Measurements from ENCODE around the gene CD59.
"Not testable (repeated sequence)": the region's sequence is repeated elsewhere in the genome, so short reads cannot be mapped to it uniquely, and the experiment has no call there.

CD59 gene

GRCh38 chr11:33664827-33665226 lies 71.4 kb downstream of the CD59 start:
- FAIRE-seq: no peak

- no peak for FAIRE-seq
Observed at GRCh38 chr11:33664166-33664565, 72.1 kb downstream of the CD59 start.

- no peak for FAIRE-seq
Observed at GRCh38 chr11:33663121-33663520, 73.1 kb downstream of the CD59 start.

- FAIRE-seq: not testable (repeated sequence)
Observed at GRCh38 chr11:33661526-33661925, 74.7 kb downstream of the CD59 start.

- no peak for FAIRE-seq
Observed at GRCh38 chr11:33660962-33661361, 75.3 kb downstream of the CD59 start.

GRCh38 chr11:33659370-33660139 lies 76.7 kb downstream of the CD59 start:
- no peak for FAIRE-seq

- no peak for FAIRE-seq
Observed at GRCh38 chr11:33658195-33658900, 77.9 kb downstream of the CD59 start.

- no peak for FAIRE-seq
Observed at GRCh38 chr11:33657757-33658156, 78.5 kb downstream of the CD59 start.

- no peak for FAIRE-seq
Observed at GRCh38 chr11:33656768-33657167, 79.5 kb downstream of the CD59 start.

- FAIRE-seq: no peak
Observed at GRCh38 chr11:33655842-33656600, 80.2 kb downstream of the CD59 start.

GRCh38 chr11:33654594-33654993 lies 81.6 kb downstream of the CD59 start:
- FAIRE-seq: no peak
